Measurements from ENCODE around the gene RAB33B.
"Not testable (repeated sequence)": the region's sequence is repeated elsewhere in the genome, so short reads cannot be mapped to it uniquely, and the experiment has no call there.

The RAB33B gene

DNA sequence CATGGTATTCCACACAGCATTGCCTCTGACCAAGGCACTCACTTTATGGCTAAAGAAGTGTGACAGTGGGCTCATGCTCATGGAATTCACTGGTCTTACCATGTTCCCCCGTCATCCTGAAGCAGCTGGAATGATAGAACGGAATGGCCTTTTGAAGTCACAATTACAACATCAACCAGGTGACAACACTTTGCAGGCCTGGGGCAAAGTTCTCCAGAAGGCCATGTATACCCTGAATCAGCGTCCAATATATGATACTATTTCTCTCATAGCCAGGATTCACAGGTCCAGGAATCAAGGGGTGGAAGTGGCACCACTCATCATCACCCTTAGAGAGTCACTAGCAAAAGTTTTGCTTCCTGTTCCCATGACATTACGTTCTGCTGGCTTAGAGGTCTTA is 6.8 kb upstream of the RAB33B start:
- not testable (repeated sequence) for H3K27me3 ChIP-seq (ENCODE audit: control insufficient read depth, insufficient read depth, low read length); H3K4me1 ChIP-seq (ENCODE audit: control insufficient read depth, low read depth, low read length); H3K36me3 ChIP-seq (ENCODE audit: control insufficient read depth, low read depth, low read length); H3K4me3 ChIP-seq (ENCODE audit: low read length); H3K27ac ChIP-seq (ENCODE audit: low read length); H3K9me3 ChIP-seq (ENCODE audit: control insufficient read depth, low read depth, low read length); H3K9ac ChIP-seq (ENCODE audit: low read length)

DNA sequence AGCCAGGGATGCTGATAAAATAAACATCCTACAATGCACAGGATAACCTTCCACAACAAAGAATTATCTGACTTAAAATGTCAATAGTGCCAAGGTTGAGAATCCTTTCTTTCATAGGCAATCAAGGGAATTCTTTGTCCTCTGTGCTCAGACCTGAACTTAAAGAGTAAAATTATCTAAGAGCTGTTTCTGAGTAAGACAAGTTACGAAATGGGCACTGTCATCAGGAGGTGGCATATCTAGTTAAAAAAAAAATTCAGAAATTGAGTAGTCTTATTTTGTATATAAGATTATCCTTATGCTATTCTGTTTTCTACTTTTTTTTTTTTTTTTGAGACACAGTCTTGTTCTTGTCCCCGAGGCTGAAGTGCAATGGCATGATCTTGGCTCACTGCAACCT is 3.3 kb upstream of the RAB33B start:
- no peak overlapping the region for H3K4me3 ChIP-seq (ENCODE audit: low read length)
- no peaks in the 10 kb centered on the region for H3K36me3 ChIP-seq (ENCODE audit: control insufficient read depth, low read depth, low read length)
- H3K4me1 ChIP-seq (ENCODE audit: control insufficient read depth, low read depth, low read length): peaks cover 11% of the 10 kb centered on the region
- no peak overlapping the region for H3K9ac ChIP-seq (ENCODE audit: low read length)
- no peak overlapping the region for H3K27ac ChIP-seq (ENCODE audit: low read length)
- peaks cover 5% of the 10 kb centered on the region for H3K27me3 ChIP-seq (ENCODE audit: control insufficient read depth, insufficient read depth, low read length)
- H3K9me3 ChIP-seq (ENCODE audit: control insufficient read depth, low read depth, low read length): no peaks in the 10 kb centered on the region

DNA sequence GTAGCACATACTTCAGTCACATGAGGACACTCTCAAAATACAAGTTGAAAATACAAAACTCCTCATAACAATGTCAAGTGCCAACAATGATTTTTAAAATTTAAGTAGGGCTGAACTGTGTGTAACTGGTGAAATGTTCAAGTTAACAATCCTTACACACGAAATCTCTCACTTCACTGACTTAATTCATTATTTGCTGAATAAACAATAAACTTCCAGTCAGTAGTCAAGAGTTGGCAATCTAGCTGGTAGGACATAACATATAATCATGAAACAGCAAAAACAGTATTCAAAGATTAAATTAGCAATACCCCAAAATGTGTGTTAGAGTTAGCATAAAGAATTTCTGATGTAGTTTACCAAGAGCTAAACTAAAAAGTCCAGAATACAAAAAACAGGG is 1.9 kb upstream of the RAB33B start:
- Histone ChIP-seq H3K4me1 (ENCODE audit: control insufficient read depth, low read depth, low read length) (peaks cover 19% of the 10 kb centered on the region), H3K27ac (ENCODE audit: low read length) (no peak overlapping the region), H3K36me3 (ENCODE audit: control insufficient read depth, low read depth, low read length) (no peaks in the 10 kb centered on the region), H3K27me3 (ENCODE audit: control insufficient read depth, insufficient read depth, low read length) (peaks cover 5% of the 10 kb centered on the region), H3K4me3 (ENCODE audit: low read length) (peak overlapping the region; percentile 95), H3K9me3 (ENCODE audit: control insufficient read depth, low read depth, low read length) (no peaks in the 10 kb centered on the region), H3K9ac (ENCODE audit: low read length) (peak overlapping the region; percentile 79)

DNA sequence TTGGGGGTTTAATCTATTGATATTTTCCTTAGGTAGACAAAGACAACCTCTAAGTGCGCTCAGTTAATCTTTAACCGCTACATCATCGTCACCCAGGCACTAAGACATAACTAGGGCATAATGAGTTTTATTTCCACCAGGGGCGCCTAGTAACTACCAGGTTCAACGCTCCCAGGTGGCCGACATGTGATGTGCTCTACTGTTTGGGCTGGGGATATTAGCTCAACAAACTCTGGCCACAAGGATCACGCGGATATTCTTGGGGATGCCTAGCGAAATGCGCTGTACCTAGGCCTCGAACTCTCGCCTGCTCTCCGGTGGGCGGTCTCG is 915 bp upstream of the RAB33B start:
- Histone ChIP-seq H3K27ac (ENCODE audit: low read length) (peak overlapping the region; percentile 63), H3K4me1 (ENCODE audit: control insufficient read depth, low read depth, low read length) (peaks cover 19% of the 10 kb centered on the region), H3K4me3 (ENCODE audit: low read length) (peak overlapping the region; percentile 95), H3K9me3 (ENCODE audit: control insufficient read depth, low read depth, low read length) (no peaks in the 10 kb centered on the region), H3K9ac (ENCODE audit: low read length) (peak overlapping the region; percentile 79), H3K36me3 (ENCODE audit: control insufficient read depth, low read depth, low read length) (no peaks in the 10 kb centered on the region), H3K27me3 (ENCODE audit: control insufficient read depth, insufficient read depth, low read length) (peaks cover 5% of the 10 kb centered on the region)

DNA sequence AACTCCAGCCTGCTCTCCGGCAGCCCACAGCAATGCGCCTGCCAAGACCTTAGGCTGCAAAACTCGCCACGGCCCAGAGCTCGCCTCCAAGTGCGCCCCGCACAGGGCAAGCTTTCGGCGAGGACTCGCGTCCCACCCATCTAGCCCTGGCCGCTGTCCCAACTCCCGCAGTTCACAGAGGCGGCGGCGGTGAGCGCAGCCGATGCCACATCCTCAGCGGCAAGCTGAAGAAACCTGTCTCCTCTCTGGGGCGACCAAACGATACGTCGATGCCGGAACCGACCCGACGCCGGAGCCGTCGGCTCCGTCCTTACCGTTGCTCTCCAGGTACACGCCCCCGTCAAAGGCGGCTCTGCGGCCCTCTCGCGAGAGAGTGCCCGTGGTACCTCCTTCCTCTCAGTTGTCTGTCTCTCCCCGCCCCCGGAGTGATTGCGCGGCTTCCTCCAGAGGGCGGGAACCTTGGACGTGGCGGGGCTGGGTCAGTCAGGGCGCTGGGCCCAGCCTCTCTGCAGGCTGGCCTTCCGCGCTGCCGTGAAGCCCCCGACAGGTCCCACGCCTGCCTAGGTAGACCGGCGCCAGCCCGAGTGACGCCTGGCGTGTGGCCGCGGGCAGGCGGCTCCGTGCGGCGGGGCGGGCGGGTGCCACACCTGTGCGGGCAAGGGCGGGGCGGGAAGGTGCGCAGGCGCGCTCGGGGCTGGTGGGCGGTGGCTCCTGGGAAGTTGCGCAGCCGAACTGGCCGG is 380 bp upstream of the RAB33B start:
- Histone ChIP-seq H3K4me1 (ENCODE audit: control insufficient read depth, low read depth, low read length) (peaks cover 19% of the 10 kb centered on the region), H3K27ac (ENCODE audit: low read length) (peak overlapping the region; percentile 63), H3K4me3 (ENCODE audit: low read length) (peak overlapping the region; percentile 95), H3K36me3 (ENCODE audit: control insufficient read depth, low read depth, low read length) (no peaks in the 10 kb centered on the region), H3K27me3 (ENCODE audit: control insufficient read depth, insufficient read depth, low read length) (peaks cover 5% of the 10 kb centered on the region), H3K9ac (ENCODE audit: low read length) (peak overlapping the region; percentile 79), H3K9me3 (ENCODE audit: control insufficient read depth, low read depth, low read length) (no peaks in the 10 kb centered on the region)

DNA sequence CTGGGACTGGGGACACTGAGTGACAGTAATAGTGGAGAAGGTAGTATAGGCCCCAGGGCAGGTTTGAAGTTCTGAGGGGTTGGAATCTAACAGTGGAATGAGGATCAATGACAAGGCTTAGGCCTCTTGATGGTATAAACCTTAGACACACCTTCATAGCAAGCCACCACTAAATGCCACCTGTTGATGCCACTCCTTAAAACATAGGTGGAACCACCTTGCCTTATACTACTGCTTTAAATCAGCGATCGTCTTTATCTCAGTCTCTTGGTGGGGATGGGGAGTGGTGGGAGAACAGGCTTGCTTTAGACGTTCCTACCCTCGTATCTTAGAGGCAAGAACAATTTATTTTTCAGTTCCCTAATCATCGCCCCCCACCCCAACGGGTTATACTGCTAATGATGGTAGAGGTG is 1.2 kb downstream of the RAB33B start:
- no peak overlapping the region for H3K9ac ChIP-seq (ENCODE audit: low read length)
- H3K4me3 ChIP-seq (ENCODE audit: low read length): peak overlapping the region; percentile 95
- H3K36me3 ChIP-seq (ENCODE audit: control insufficient read depth, low read depth, low read length): no peaks in the 10 kb centered on the region
- H3K4me1 ChIP-seq (ENCODE audit: control insufficient read depth, low read depth, low read length): peaks cover 22% of the 10 kb centered on the region
- H3K27me3 ChIP-seq (ENCODE audit: control insufficient read depth, insufficient read depth, low read length): peaks cover 5% of the 10 kb centered on the region
- H3K9me3 ChIP-seq (ENCODE audit: control insufficient read depth, low read depth, low read length): no peaks in the 10 kb centered on the region
- no peak overlapping the region for H3K27ac ChIP-seq (ENCODE audit: low read length)

DNA sequence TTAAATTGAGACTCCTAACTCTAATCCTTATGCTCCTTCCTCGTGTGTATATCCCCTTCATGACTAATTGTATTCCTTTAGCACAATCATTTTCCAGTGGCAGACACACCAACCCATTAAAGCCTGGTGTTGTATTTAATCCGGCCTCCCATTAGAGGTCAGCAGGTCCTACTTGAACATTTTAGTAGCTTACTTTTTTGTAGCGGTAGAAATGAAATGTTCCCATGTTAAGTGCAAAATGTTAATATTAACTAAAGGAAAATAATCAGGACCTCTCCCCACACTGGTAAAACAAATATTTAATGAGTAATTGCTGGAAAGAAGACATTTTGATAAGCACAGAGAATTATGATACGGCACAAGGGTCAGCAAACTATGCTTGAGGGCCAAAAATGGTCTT is 3.4 kb downstream of the RAB33B start:
- no peak overlapping the region for H3K9ac ChIP-seq (ENCODE audit: low read length)
- H3K9me3 ChIP-seq (ENCODE audit: control insufficient read depth, low read depth, low read length): no peaks in the 10 kb centered on the region
- H3K4me1 ChIP-seq (ENCODE audit: control insufficient read depth, low read depth, low read length): peaks cover 30% of the 10 kb centered on the region
- H3K27ac ChIP-seq (ENCODE audit: low read length): no peak overlapping the region
- no peak overlapping the region for H3K4me3 ChIP-seq (ENCODE audit: low read length)
- H3K36me3 ChIP-seq (ENCODE audit: control insufficient read depth, low read depth, low read length): no peaks in the 10 kb centered on the region
- peaks cover 5% of the 10 kb centered on the region for H3K27me3 ChIP-seq (ENCODE audit: control insufficient read depth, insufficient read depth, low read length)

DNA sequence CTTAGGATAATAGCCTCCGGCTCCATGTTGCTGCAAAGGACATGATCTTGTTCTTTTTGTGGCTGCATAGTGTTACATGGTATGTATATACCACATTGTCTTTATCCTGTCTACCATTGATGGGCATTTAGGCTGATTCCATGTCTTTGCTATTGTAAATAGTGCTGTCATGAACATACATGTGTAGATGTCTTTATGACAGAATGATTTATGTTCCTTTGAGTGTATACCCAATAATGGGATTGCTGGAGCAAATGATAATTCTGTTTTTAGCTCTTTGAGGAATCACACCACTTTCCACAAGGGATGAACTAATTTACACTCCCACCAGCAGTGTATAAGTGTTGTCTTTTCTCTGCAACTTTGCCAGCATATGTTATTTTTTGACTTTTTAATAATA is 4.6 kb downstream of the RAB33B start:
- Histone ChIP-seq H3K27me3 (ENCODE audit: control insufficient read depth, insufficient read depth, low read length) (peaks cover 5% of the 10 kb centered on the region), H3K9ac (ENCODE audit: low read length) (no peak overlapping the region), H3K27ac (ENCODE audit: low read length) (no peak overlapping the region), H3K36me3 (ENCODE audit: control insufficient read depth, low read depth, low read length) (no peaks in the 10 kb centered on the region), H3K4me3 (ENCODE audit: low read length) (no peak overlapping the region), H3K4me1 (ENCODE audit: control insufficient read depth, low read depth, low read length) (peaks cover 25% of the 10 kb centered on the region), H3K9me3 (ENCODE audit: control insufficient read depth, low read depth, low read length) (no peaks in the 10 kb centered on the region)

DNA sequence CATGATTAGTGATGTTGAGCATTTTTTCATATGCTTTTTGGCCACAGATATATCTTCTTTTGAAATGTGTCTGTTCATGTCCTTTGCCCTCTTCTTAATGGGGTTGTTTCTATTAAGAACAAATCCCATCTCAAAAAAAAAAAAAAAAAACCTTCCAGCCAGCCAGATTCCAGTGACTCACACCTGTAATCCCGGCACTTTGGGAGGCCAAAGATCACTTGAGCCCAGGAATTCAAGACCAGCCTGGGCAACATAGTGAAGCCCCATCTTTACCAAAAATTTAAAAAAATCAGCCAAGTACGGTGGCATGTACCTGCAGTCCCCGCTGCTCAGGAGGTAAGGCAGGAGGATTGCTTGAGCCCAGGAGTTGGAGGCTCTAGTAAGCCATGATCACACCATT is 5.1 kb downstream of the RAB33B start:
- Histone ChIP-seq H3K4me3 (ENCODE audit: low read length) (no peak overlapping the region), H3K4me1 (ENCODE audit: control insufficient read depth, low read depth, low read length) (peaks cover 25% of the 10 kb centered on the region), H3K9me3 (ENCODE audit: control insufficient read depth, low read depth, low read length) (no peaks in the 10 kb centered on the region), H3K27me3 (ENCODE audit: control insufficient read depth, insufficient read depth, low read length) (peaks cover 5% of the 10 kb centered on the region), H3K9ac (ENCODE audit: low read length) (no peak overlapping the region), H3K27ac (ENCODE audit: low read length) (no peak overlapping the region), H3K36me3 (ENCODE audit: control insufficient read depth, low read depth, low read length) (no peaks in the 10 kb centered on the region)

DNA sequence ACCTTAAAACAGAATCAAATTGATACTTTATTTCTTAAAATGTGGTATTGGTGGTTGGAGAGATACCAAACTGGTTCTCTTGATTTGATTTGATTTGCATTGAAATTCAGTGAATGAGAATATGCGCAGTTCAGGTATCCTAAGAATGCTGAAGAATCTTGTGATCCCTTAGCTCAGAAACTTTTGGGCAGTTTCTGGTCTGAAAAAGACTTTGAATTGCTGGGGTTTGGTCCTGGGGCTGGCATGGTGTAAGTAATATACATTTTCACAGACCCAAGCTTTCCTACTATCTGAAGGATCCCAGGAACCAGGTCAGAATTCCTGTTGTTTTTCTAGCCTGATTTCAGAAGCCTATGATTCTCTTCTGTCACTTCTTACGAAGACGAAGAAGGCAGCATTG is 6.6 kb downstream of the RAB33B start:
- H3K27me3 ChIP-seq (ENCODE audit: control insufficient read depth, insufficient read depth, low read length): no peaks in the 10 kb centered on the region
- peaks cover 24% of the 10 kb centered on the region for H3K4me1 ChIP-seq (ENCODE audit: control insufficient read depth, low read depth, low read length)
- peak overlapping the region; percentile 25 for H3K9ac ChIP-seq (ENCODE audit: low read length)
- no peaks in the 10 kb centered on the region for H3K9me3 ChIP-seq (ENCODE audit: control insufficient read depth, low read depth, low read length)
- H3K27ac ChIP-seq (ENCODE audit: low read length): no peak overlapping the region
- peak overlapping the region; percentile 28 for H3K4me3 ChIP-seq (ENCODE audit: low read length)
- no peaks in the 10 kb centered on the region for H3K36me3 ChIP-seq (ENCODE audit: control insufficient read depth, low read depth, low read length)

DNA sequence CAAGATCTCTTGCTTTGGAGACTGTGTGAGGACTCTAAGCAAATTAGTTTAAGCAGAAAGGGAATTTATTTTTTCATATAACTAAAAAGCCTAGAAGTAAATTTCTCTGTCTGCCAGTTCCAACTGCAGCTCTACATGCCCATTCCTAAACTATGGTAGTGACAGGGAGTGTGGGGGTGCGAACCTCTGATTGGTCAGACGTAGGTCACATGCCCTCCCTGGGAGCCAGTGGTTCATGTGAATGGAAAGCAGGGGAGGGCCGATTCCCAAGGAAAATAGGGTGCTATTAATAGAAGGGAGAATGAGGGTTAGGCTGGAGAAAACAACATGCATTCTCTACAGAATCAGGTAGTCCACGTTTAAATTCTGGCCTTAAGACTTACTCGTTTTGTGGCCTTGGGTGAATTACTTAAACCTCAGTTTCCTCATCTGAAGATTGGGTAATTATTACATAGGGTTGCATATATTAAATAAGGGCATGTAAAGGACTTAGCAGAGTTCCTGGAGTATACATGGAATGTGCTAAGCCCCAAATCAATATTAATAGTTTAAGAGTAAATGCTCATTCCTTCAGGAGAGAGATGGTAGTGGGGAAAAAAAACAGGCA is 7.2 kb downstream of the RAB33B start:
- Histone ChIP-seq H3K27ac (ENCODE audit: low read length) (no peak overlapping the region), H3K9me3 (ENCODE audit: control insufficient read depth, low read depth, low read length) (no peaks in the 10 kb centered on the region)

DNA sequence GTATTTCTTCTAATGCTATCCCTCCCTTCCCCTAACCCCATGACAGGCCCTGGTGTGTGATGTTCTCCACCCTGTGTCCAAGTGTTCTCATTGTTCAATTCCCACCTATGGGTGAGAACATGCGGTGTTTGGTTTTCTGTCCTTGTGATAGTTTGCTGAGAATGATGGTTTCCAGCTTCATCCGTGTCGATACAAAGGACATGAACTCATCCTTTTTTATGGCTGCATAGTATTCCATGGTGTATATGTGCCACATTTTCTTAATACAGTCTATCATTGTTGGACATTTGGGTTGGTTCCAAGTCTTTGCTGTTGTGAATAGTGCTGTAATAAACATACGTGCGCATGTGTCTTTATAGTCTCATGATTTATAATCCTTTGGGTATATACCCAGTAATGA is 10.6 kb downstream of the RAB33B start:
- not testable (repeated sequence) for H3K27me3 ChIP-seq (ENCODE audit: control insufficient read depth, insufficient read depth, low read length); H3K4me3 ChIP-seq (ENCODE audit: low read length); H3K36me3 ChIP-seq (ENCODE audit: control insufficient read depth, low read depth, low read length); H3K27ac ChIP-seq (ENCODE audit: low read length); H3K9ac ChIP-seq (ENCODE audit: low read length); H3K9me3 ChIP-seq (ENCODE audit: control insufficient read depth, low read depth, low read length)
- H3K4me1 ChIP-seq (ENCODE audit: control insufficient read depth, low read depth, low read length): peaks cover 16% of the 10 kb centered on the region

More for the DNA sequence above, 7.2 kb downstream of the RAB33B start:
- Histone ChIP-seq H3K4me1 (ENCODE audit: control insufficient read depth, low read depth, low read length) (peaks cover 18% of the 10 kb centered on the region), H3K9ac (ENCODE audit: low read length) (peak overlapping the region; percentile 25), H3K4me3 (ENCODE audit: low read length) (peak overlapping the region; percentile 28), H3K27me3 (ENCODE audit: control insufficient read depth, insufficient read depth, low read length) (no peaks in the 10 kb centered on the region), H3K36me3 (ENCODE audit: control insufficient read depth, low read depth, low read length) (no peaks in the 10 kb centered on the region)
